AG10803 (cell line): ENCODE measurements around the gene TMX4.
A peak's percentile ranks its signal among the peaks of the same experiment; 100 is the strongest.

Source experiments
- DNase-seq: peaks from one replicate; pipeline ENCODE4 v3.0.0; 2010; ENCODE audit warnings: low read depth
- H3K4me3 ChIP-seq: 2 replicates; pipeline ENCODE4 v1.5.1; 2011; ENCODE audit warnings: mild to moderate bottlenecking, low read length, control low read depth
- TF ChIP-seq, protein P1 (sequence below): conservative IDR thresholded peaks from 2 replicates; pipeline ENCODE4 v1.5.1; 2011; ENCODE audit warnings: mild to moderate bottlenecking, low read length, control low read depth, inconsistent platforms

TMX4 gene

DNA sequence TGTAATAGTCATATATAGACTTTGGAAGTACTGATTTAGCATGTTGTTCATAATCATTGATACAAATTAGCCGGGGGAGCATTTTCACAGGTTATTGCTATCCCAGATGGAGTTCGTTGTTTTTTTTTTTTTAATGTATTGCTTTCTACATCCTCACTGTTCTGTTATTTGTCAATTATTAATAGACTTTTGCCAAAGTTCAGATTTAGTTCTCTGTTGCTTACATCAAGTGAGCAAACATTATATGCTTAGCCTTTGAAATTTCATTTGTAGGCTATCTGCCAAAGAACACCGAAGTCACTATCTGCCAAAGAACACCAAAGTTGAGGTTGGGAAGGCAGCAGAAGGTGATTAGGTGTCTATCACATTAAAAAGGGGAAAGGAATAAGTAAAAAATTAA is 79.2 kb downstream of the TMX4 start, which contains the start of gene HAO1:
TSS of gene HAO1 (minus strand) at position 118 of the 400 bp plus-strand sequence. CDS start at position 82, 36 bp downstream.
- TF ChIP-seq, protein P1, sequence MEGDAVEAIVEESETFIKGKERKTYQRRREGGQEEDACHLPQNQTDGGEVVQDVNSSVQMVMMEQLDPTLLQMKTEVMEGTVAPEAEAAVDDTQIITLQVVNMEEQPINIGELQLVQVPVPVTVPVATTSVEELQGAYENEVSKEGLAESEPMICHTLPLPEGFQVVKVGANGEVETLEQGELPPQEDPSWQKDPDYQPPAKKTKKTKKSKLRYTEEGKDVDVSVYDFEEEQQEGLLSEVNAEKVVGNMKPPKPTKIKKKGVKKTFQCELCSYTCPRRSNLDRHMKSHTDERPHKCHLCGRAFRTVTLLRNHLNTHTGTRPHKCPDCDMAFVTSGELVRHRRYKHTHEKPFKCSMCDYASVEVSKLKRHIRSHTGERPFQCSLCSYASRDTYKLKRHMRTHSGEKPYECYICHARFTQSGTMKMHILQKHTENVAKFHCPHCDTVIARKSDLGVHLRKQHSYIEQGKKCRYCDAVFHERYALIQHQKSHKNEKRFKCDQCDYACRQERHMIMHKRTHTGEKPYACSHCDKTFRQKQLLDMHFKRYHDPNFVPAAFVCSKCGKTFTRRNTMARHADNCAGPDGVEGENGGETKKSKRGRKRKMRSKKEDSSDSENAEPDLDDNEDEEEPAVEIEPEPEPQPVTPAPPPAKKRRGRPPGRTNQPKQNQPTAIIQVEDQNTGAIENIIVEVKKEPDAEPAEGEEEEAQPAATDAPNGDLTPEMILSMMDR: no peak
- H3K4me3 ChIP-seq: no peak within 1 kb of the TSS
- no peak for DNase-seq

DNA sequence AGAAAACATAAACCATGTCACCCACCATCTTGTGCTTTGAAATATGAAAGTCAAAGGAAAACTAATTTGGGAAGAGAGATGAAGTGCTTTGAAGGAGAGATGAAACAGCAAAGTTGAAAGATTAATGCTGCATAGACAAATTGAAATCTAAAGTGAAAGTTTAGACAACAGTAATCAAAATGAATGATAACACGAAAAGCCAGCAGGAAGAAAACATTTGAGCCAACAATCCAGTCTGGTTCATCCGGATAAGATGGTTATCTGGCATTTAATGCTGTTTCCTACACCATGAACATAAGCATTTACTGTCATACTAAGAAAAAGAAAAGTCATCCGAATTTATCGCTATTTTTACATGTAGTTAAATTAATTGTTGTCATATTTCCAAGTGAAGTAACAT is 79.9 kb downstream of the TMX4 start:
- no peak overlapping the region for H3K4me3 ChIP-seq
- no peak for DNase-seq
- TF ChIP-seq, protein P1: no peak

DNA sequence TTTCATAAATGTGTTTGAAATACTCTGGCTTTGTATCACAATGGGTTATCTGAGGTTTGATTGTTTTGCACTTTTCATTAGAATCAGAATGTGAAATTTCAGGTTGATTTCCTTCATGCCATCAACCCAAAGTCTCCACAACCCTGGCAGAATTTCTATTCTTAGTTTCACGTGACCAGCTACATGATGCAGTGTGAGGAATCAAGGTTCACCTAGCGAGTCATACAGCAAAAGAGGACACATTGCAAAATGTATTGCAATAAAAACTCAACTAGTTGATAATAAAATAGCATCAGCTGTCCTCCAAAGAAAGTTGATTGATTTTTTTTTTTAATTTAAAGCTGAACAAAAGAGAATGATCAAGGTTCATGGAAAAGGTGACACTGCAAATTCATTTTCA is 81.5 kb downstream of the TMX4 start:
- H3K4me3 ChIP-seq: no peak overlapping the region
- TF ChIP-seq, protein P1: no peak
- DNase-seq: no peak

DNA sequence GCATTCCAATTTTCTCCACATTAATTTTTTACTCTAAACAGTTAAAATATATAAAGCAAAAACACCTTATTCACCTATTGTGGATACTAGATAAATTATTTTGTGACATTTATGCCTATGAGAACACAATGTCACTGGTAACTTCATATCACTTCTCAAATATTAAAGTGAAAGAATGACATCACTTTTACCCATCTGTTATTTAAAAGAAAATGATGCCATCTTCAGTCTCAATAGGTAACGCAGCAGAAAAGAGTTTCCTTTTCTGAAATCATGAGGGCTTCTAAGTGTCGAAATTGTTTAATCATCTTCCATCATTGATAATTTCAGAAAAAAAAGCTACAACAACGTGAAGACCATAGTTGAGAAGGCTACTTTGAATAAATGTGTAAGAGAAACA is 82.2 kb downstream of the TMX4 start:
- TF ChIP-seq, protein P1: no peak
- H3K4me3 ChIP-seq: no peak overlapping the region
- no peak for DNase-seq

DNA sequence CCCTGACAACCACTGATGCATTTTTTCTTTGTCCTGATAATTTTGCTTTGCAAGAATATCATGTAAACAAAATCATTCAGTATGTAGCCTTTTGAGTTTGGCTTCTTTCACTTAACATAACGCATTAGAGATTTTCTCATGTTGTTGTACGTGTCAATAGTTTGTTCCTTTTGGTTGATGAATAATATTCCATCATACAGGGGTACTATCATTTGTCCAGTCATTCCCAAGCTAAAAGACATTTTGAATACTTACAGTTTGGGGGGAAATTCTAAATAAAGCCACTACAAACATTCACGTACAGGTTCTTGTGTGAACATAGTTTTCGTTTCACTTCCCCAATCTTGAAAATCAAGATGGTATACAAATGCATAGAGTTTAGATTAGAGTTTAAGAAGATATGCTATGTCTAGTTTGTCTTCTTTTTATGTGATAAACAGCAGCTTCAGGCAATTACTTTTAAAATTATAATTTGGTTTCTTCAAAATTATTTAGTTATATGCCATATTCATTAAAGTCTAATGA is 84.5 kb downstream of the TMX4 start:
- DNase-seq: no peak
- TF ChIP-seq, protein P1: no peak
- no peak overlapping the region for H3K4me3 ChIP-seq

DNA sequence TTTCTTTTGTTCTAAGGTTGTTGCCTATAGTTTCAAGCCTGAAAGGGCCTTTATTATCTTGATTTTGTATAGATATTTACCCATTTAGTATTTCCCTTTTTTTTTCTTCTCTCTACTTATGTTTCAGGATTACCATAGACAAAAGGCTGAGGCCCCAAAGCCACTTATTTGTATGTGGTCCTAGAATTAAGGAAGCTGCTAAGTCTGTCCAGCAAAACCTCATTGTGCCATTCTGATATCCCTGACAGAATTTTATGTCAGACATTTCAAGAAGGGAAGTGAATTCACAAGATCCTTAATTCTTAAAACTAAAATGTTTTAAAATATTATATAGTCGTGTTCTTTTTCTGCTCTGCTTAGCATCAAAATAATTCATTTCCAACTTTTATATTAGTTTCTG is 86.2 kb downstream of the TMX4 start:
- TF ChIP-seq, protein P1: no peak
- DNase-seq: no peak
- H3K4me3 ChIP-seq: no peak overlapping the region

DNA sequence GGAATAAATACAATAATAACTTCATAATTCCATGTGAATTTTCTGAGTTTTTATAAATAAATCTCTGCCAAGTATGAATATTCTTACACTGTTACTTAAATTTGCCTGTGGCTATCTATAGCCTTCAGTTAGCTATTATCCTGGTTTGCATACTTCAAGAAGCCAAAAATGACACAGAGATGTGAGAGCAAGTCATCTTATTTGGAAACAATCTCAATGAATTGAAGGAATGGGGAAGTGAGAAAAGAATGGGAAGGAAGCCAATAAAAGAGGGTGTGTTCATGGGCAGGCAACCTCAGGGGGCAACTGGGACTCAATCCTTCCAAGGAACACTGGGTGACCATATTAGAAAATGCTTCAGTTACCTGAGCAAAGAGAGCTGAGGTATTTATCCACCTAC is 89.2 kb downstream of the TMX4 start:
- peak; percentile 4 for DNase-seq
- H3K4me3 ChIP-seq: no peak overlapping the region
- TF ChIP-seq, protein P1: no peak
